ENCODE data around the gene GABRB1.
"Not testable (repeated sequence)": the region's sequence is repeated elsewhere in the genome, so short reads cannot be mapped to it uniquely, and the experiment has no call there.

Gene GABRB1

DNA sequence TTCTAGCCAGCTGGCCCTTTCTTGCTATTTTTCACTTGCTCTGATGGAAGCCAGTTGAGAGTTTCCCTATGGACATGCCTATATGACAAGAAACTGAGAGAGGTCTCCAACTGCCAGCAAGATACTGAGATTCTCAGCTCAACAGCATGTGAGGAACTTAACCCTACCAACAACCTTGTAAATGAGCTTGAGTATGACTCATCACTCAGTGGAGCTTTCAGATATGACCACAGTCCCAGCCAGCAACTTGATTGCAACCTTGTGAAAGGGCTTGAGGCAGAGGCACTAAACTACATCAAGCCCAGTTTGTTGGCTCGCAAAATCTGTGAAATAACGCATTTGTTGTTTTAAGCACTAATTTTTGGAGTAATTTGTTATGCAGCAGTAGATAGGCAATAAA is 256.4 kb downstream of the GABRB1 start:
- H3K4me3 ChIP-seq, result no peak overlapping the region
- TF ChIP-seq, protein P1, sequence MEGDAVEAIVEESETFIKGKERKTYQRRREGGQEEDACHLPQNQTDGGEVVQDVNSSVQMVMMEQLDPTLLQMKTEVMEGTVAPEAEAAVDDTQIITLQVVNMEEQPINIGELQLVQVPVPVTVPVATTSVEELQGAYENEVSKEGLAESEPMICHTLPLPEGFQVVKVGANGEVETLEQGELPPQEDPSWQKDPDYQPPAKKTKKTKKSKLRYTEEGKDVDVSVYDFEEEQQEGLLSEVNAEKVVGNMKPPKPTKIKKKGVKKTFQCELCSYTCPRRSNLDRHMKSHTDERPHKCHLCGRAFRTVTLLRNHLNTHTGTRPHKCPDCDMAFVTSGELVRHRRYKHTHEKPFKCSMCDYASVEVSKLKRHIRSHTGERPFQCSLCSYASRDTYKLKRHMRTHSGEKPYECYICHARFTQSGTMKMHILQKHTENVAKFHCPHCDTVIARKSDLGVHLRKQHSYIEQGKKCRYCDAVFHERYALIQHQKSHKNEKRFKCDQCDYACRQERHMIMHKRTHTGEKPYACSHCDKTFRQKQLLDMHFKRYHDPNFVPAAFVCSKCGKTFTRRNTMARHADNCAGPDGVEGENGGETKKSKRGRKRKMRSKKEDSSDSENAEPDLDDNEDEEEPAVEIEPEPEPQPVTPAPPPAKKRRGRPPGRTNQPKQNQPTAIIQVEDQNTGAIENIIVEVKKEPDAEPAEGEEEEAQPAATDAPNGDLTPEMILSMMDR (IDR thresholded peaks at IDR 0.05), result no peak
- no peaks in the 10 kb centered on the region for H3K36me3 ChIP-seq
- H3K27ac ChIP-seq, result no peak overlapping the region
- H3K4me1 ChIP-seq, result no peaks in the 10 kb centered on the region
- no peak for DNase-seq
- H3K27me3 ChIP-seq, result no peaks in the 10 kb centered on the region
- intact Hi-C loops (cut with DNase I; ENCODE audit: low total_unique reads), result no loop called here
- no peaks in the 10 kb centered on the region for H3K9me3 ChIP-seq

DNA sequence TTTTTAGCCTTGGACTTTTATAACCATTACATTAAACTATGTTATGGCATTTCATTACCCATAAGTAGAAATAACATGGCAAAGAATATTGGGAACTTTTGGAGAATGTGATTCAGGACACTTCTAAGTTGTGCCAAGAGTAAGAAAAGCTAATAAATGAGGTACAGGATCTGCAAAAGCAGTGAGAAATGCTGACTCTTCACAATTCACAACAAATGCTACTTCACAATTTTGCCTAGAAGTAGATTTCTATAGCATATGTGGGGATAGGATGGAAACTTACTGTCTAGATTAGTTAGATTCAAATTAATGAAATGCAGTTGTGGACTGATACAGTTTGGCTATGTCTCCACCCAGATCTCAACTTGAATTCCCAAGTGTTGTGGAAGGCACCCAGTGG is 258.4 kb downstream of the GABRB1 start:
- intact Hi-C loops (cut with DNase I; ENCODE audit: low total_unique reads), result no loop called here
- no peak for DNase-seq
- H3K4me3 ChIP-seq, result no peak overlapping the region
- no peak overlapping the region for H3K27ac ChIP-seq
- H3K9me3 ChIP-seq, result no peaks in the 10 kb centered on the region
- TF ChIP-seq, protein P1 (IDR thresholded peaks at IDR 0.05), result no peak
- no peaks in the 10 kb centered on the region for H3K4me1 ChIP-seq
- no peaks in the 10 kb centered on the region for H3K36me3 ChIP-seq
- no peaks in the 10 kb centered on the region for H3K27me3 ChIP-seq

DNA sequence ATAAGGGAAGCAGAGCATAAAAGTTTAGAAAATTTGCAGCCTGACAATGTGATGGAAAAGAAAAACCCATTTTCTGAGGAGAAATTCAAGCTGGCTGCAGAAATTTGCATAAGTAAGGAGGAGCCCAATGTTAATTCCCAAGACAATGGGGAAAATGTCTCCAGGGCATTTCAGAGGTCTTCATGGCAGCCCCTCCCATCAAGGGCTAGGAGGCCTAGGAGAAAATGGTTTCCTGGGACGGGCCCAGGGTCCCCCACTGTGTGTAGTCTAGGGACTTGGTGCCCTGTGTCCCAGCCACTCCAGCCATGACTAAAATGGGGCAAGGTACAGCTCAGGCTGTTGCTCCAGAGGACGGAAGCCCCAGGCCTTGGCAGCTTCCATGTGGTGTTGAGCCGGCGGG is 259.5 kb downstream of the GABRB1 start:
- H3K27me3 ChIP-seq; H3K4me1 ChIP-seq; H3K36me3 ChIP-seq; H3K4me3 ChIP-seq; intact Hi-C loops (cut with DNase I; ENCODE audit: low total_unique reads); H3K9me3 ChIP-seq; H3K27ac ChIP-seq; DNase-seq: not testable (repeated sequence)

DNA sequence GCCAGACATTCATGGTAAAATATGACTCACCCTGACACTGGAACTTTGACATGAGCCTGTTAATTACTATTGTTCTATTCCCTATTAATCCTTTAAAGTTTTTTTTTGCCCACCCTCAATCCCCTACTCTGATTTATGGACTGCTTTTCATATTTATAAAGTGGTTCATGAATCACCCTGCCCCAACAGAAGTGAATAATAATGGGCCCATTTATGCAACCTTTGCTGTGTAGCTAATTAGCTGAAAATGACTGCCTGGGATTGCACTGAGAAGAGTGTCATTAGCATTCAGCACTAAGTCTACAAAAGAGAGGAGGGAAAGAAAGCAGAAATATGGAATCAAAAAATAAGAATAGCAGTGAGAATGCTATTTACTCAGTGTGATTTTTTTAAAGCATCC is 277.8 kb downstream of the GABRB1 start:
- Histone ChIP-seq H3K4me3 (no peak overlapping the region), H3K9me3 (no peaks in the 10 kb centered on the region), H3K27me3 (no peaks in the 10 kb centered on the region), H3K36me3 (no peaks in the 10 kb centered on the region), H3K27ac (no peak overlapping the region), H3K4me1 (no peaks in the 10 kb centered on the region)
- DNase-seq, result no peak
- intact Hi-C loops (cut with DNase I; ENCODE audit: low total_unique reads), result no loop called here
- TF ChIP-seq, protein P1 (IDR thresholded peaks at IDR 0.05), result no peak

DNA sequence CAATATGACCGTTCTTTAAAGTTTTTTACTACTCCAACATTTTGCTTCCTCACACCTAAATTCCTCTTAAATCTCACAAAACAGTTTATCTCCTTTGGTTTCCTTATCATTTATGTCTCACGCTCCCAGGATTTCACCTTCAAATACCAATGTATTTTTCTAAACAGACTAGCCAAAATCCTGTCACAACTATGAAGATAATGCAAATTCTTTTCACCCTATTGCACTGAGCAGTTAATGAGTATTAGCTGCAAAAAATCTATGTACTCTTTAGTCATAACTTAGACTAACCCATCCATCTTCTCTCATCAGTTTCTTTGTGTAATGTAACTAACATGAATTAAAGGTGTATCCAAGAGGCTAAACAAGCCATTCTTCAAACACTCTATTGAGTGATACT is 280.8 kb downstream of the GABRB1 start:
- Histone ChIP-seq H3K4me1 (no peaks in the 10 kb centered on the region), H3K4me3 (no peak overlapping the region), H3K27me3 (no peaks in the 10 kb centered on the region), H3K9me3 (no peaks in the 10 kb centered on the region), H3K27ac (no peak overlapping the region), H3K36me3 (no peaks in the 10 kb centered on the region)
- no peak for DNase-seq
- TF ChIP-seq, protein P1 (IDR thresholded peaks at IDR 0.05), result no peak
- intact Hi-C loops (cut with DNase I; ENCODE audit: low total_unique reads), result no loop called here

DNA sequence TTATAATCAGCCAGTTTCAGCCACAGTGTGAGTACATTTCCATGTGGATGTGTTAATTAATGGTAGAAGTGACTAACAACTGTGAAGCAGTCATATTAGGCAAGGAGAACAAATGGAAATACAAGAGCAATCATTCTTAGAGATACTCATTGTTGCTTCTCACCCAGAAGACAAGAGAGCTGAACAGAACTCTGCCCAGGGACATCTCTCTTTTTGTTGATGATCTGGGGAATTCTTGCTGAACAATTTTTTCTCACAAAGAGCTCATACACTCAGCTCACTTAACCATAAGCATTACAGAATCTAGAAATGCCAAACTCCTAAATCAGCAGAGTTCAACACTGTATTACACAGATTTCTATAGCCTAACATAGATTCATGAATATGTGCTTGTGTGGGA is 282.0 kb downstream of the GABRB1 start:
- intact Hi-C loops (cut with DNase I; ENCODE audit: low total_unique reads), result no loop called here
- Histone ChIP-seq H3K9me3 (no peaks in the 10 kb centered on the region), H3K27me3 (no peaks in the 10 kb centered on the region), H3K27ac (no peak overlapping the region), H3K4me3 (no peak overlapping the region), H3K36me3 (no peaks in the 10 kb centered on the region), H3K4me1 (no peaks in the 10 kb centered on the region)
- TF ChIP-seq, protein P1 (IDR thresholded peaks at IDR 0.05), result no peak
- DNase-seq, result no peak

Data from tibial artery (tissue), 4 donors.